K562 (cell line): Measurements from ENCODE around the gene SLC36A1. TPM values are rescaled to one million over a fixed set of nuclear protein-coding genes. Genes with fewer than 3 reads are reported as not detected.

Experiments
- ADNP ChIP-seq: fragments of 200-800 bp; sonication (Bioruptor generic); IDR thresholded peaks from 2 replicates; pipeline ENCODE4 v1.6.1; 2016; ENCODE audit warnings: missing genetic modification characterization, missing compliant biosample characterization
- ARHGAP35 ChIP-seq: fragments of 450-650 bp; IDR thresholded peaks from 2 replicates; pipeline ENCODE4 v1.6.1; 2018; ENCODE audit not compliant: partially characterized antibody
- BCL6 ChIP-seq: fragments of 250-450 bp; sonication (Bioruptor Pico); IDR thresholded peaks from 2 replicates; pipeline ENCODE4 v1.4.0; 2020
- CBX8 ChIP-seq: fragments of 200-600 bp; sonication (generic); IDR thresholded peaks from 2 replicates; pipeline ENCODE4 v1.6.1; 2012; ENCODE audit warnings: borderline replicate concordance, mixed run types, low read depth, mild to moderate bottlenecking, moderate library complexity, mixed read lengths, low read length, control low read depth, inconsistent platforms; ENCODE audit not compliant: poor library complexity, severe bottlenecking; ENCODE audit errors: extremely low read depth
- CSDE1 ChIP-seq, 2 experiments: fragments of 450-650 bp; IDR thresholded peaks; 2 replicates each; pipeline ENCODE4 v1.6.1; 2016; ENCODE audit warnings: mild to moderate bottlenecking in 1 of 2
- EGR1 ChIP-seq: fragments of 450-650 bp; conservative IDR thresholded peaks from 2 replicates; pipeline ENCODE4 v1.6.1; 2017; ENCODE audit warnings: mild to moderate bottlenecking
- HNRNPUL1 ChIP-seq: fragments of 200-400 bp; formaldehyde crosslinking; IDR thresholded peaks from 2 replicates; pipeline ENCODE4 v1.6.1; 2017; ENCODE audit warnings: low read length
- NCOA6 ChIP-seq: fragments of 450-650 bp; IDR thresholded peaks from 2 replicates; pipeline ENCODE4 v1.6.1; 2017; ENCODE audit warnings: mild to moderate bottlenecking
- POLR2A ChIP-seq: fragments of 450-650 bp; conservative IDR thresholded peaks from 2 replicates; pipeline ENCODE4 v1.6.1; 2016
- PPARD ChIP-seq: fragments of 250-450 bp; sonication (Bioruptor Pico); IDR thresholded peaks from 2 replicates; pipeline ENCODE4 v1.8.0; 2022; ENCODE audit warnings: inconsistent platforms, mild to moderate bottlenecking, moderate library complexity
- PRMT5 ChIP-seq: sonication (generic); formaldehyde crosslinking; IDR thresholded peaks from 2 replicates; pipeline ENCODE4 v1.5.0; 2020; ENCODE audit warnings: missing genetic modification reagents
- SOX6 ChIP-seq: fragments of 450-650 bp; IDR thresholded peaks from 2 replicates; pipeline ENCODE4 v1.6.1; 2014; ENCODE audit warnings: mild to moderate bottlenecking
- TAF1 ChIP-seq: IDR thresholded peaks from 2 replicates; pipeline ENCODE4 v1.6.1; 2011; ENCODE audit warnings: mild to moderate bottlenecking, low read length, moderate library complexity; ENCODE audit not compliant: insufficient read depth, control insufficient read depth, severe bottlenecking; ENCODE audit errors: extremely low read depth
- ZNF134 ChIP-seq: fragments of 250-450 bp; sonication (Bioruptor Pico); conservative IDR thresholded peaks from 2 replicates; pipeline ENCODE4 v1.4.0; 2020
- ZNF316 ChIP-seq: fragments of 450-650 bp; IDR thresholded peaks from 2 replicates; pipeline ENCODE4 v1.6.1; 2016
- ZNF445 ChIP-seq: fragments of 250-450 bp; sonication (Bioruptor Pico); IDR thresholded peaks from 2 replicates; pipeline ENCODE4 v1.4.0; 2020; ENCODE audit warnings: low read depth, mild to moderate bottlenecking, moderate library complexity
- ZNF699 ChIP-seq: fragments of 250-450 bp; sonication (Bioruptor Pico); IDR thresholded peaks from 2 replicates; pipeline ENCODE4 v1.8.0; 2021; ENCODE audit warnings: mild to moderate bottlenecking, moderate library complexity; ENCODE audit not compliant: insufficient replicate concordance
- ZNF75A ChIP-seq: fragments of 450-650 bp; formaldehyde crosslinking; IDR thresholded peaks from 2 replicates; pipeline ENCODE4 v1.4.0; 2020; ENCODE audit warnings: mild to moderate bottlenecking
- ZNF77 ChIP-seq: fragments of 250-450 bp; sonication (Bioruptor Pico); IDR thresholded peaks from 2 replicates; pipeline ENCODE4 v1.5.0; 2020
- ZSCAN29 ChIP-seq: fragments of 450-650 bp; IDR thresholded peaks from 2 replicates; pipeline ENCODE4 v1.6.1; 2017
- polyA plus RNA-seq, 8 experiments: library from polyadenylated mRNA; depleted of rRNA in 4 of 8; stranded (reverse) in 5 of 8; unstranded in 3 of 8; fragments of >200 nt; fragmentation: Nextera tagmentation in 2 of 8; fragmentation: Illumina TruSeq in 1 of 8; extraction: Ambion mirVana in 2 of 8; extraction: Trizol in 1 of 8; gene quantifications; 2 replicates each; pipeline versions ENCODE4 v1.2.1 to v1.2.3, GENCODE V29; 2011 to 2014; ENCODE audit warnings: inconsistent platforms in 1 of 8, missing spikeins in 1 of 8
- total RNA-seq, 7 experiments: library from RNA; depleted of rRNA in 6 of 7; stranded (reverse); fragments of >200 nt in 6 of 7; fragmentation: Illumina TruSeq in 2 of 7; extraction: Trizol in 2 of 7; gene quantifications; 2 replicates each; pipeline versions ENCODE4 v1.2.1 to v1.2.3, GENCODE V29; 2011 to 2021; ENCODE audit warnings: low replicate concordance in 1 of 7
- TF ChIP-seq, protein P1 (sequence below), 2 experiments: fragments of 450-650 bp in 1 of 2; sonication (generic) in 1 of 2; formaldehyde crosslinking in 1 of 2; IDR thresholded peaks in 1 of 2; conservative IDR thresholded peaks in 1 of 2; 2 replicates each; pipeline versions ENCODE4 v1.6.1 to v1.8.1; 2016 to 2023; ENCODE audit warnings: mild to moderate bottlenecking in 2 of 2, moderate library complexity in 2 of 2, inconsistent platforms in 1 of 2, missing genetic modification reagents in 1 of 2
- TF ChIP-seq, protein P2 (sequence below): sonication (generic); formaldehyde crosslinking; IDR thresholded peaks from 2 replicates; pipeline ENCODE4 v1.8.1; 2023; ENCODE audit warnings: mild to moderate bottlenecking, missing genetic modification reagents
- TF ChIP-seq, protein P3 (sequence below): fragments of 200-800 bp; sonication (Bioruptor generic); IDR thresholded peaks from 2 replicates; pipeline ENCODE4 v1.6.1; 2016; ENCODE audit warnings: missing genetic modification characterization, missing compliant biosample characterization

SLC36A1 gene
- total and polyA plus RNA-seq, 9 of the 15 experiments (the other 6 are each of a cell fraction or from before 2014, with no cell fraction given): 1.6 to 8.4 (median 4.6) TPM

DNA sequence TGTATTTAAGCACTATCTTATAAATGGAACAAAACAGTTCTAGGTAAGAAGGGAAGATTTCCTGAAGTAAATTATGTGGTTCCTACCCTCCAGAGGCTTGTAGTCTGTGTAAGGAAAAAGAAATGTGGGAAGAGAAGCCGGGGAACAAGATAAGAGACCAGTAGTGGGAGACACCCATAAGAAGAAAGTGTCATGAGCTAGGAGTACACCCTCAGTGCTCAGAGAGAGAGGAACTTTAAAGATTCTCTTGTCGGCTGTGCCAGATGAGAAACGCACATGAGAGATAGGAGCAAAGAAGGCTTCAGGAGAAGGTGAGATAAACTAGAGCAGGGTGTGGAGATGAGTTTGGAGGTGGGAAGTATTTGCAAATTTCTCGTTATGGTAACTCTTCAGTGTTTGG lies 18.1 kb downstream of the SLC36A1 start (continued):
- TF ChIP-seq, protein P1, sequence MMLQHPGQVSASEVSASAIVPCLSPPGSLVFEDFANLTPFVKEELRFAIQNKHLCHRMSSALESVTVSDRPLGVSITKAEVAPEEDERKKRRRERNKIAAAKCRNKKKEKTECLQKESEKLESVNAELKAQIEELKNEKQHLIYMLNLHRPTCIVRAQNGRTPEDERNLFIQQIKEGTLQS (IDR thresholded peaks at IDR 0.05): no peak
- TF ChIP-seq, protein P1 (CRISPR knock-in tag; conservative IDR thresholded peaks at IDR 0.05): no peak
- TF ChIP-seq ZNF316: peak; percentile 93
- no peak for TF ChIP-seq TAF1
- TF ChIP-seq EGR1: no peak
- TF ChIP-seq, protein P2, sequence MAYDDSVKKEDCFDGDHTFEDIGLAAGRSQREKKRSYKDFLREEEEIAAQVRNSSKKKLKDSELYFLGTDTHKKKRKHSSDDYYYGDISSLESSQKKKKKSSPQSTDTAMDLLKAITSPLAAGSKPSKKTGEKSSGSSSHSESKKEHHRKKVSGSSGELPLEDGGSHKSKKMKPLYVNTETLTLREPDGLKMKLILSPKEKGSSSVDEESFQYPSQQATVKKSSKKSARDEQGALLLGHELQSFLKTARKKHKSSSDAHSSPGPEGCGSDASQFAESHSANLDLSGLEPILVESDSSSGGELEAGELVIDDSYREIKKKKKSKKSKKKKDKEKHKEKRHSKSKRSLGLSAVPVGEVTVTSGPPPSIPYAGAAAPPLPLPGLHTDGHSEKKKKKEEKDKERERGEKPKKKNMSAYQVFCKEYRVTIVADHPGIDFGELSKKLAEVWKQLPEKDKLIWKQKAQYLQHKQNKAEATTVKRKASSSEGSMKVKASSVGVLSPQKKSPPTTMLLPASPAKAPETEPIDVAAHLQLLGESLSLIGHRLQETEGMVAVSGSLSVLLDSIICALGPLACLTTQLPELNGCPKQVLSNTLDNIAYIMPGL (CRISPR knock-in tag): no peak
- TF ChIP-seq HNRNPUL1: no peak
- no peak for TF ChIP-seq PPARD
- TF ChIP-seq SOX6: peak; percentile 71
- TF ChIP-seq ZNF134 (CRISPR knock-in tag): no peak
- TF ChIP-seq ZNF75A (CRISPR knock-in tag): peak; percentile 68; the same call in 1 of the 2 replicates
- no peak for TF ChIP-seq CBX8
- TF ChIP-seq ADNP (tag): peak; percentile 89
- TF ChIP-seq, protein P3, sequence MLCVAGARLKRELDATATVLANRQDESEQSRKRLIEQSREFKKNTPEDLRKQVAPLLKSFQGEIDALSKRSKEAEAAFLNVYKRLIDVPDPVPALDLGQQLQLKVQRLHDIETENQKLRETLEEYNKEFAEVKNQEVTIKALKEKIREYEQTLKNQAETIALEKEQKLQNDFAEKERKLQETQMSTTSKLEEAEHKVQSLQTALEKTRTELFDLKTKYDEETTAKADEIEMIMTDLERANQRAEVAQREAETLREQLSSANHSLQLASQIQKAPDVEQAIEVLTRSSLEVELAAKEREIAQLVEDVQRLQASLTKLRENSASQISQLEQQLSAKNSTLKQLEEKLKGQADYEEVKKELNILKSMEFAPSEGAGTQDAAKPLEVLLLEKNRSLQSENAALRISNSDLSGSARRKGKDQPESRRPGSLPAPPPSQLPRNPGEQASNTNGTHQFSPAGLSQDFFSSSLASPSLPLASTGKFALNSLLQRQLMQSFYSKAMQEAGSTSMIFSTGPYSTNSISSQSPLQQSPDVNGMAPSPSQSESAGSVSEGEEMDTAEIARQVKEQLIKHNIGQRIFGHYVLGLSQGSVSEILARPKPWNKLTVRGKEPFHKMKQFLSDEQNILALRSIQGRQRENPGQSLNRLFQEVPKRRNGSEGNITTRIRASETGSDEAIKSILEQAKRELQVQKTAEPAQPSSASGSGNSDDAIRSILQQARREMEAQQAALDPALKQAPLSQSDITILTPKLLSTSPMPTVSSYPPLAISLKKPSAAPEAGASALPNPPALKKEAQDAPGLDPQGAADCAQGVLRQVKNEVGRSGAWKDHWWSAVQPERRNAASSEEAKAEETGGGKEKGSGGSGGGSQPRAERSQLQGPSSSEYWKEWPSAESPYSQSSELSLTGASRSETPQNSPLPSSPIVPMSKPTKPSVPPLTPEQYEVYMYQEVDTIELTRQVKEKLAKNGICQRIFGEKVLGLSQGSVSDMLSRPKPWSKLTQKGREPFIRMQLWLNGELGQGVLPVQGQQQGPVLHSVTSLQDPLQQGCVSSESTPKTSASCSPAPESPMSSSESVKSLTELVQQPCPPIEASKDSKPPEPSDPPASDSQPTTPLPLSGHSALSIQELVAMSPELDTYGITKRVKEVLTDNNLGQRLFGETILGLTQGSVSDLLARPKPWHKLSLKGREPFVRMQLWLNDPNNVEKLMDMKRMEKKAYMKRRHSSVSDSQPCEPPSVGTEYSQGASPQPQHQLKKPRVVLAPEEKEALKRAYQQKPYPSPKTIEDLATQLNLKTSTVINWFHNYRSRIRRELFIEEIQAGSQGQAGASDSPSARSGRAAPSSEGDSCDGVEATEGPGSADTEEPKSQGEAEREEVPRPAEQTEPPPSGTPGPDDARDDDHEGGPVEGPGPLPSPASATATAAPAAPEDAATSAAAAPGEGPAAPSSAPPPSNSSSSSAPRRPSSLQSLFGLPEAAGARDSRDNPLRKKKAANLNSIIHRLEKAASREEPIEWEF: no peak
- no peak for TF ChIP-seq ZNF699 (CRISPR knock-in tag)
- no peak for TF ChIP-seq NCOA6
- TF ChIP-seq ZSCAN29: no peak
- TF ChIP-seq PRMT5: no peak
- no peak for TF ChIP-seq ARHGAP35
- TF ChIP-seq ZNF445 (CRISPR knock-in tag): no peak
- no peak for TF ChIP-seq BCL6 (CRISPR knock-in tag)
- no peak for TF ChIP-seq ZNF77 (CRISPR knock-in tag)
- TF ChIP-seq CSDE1 (IDR thresholded peaks at IDR 0.05): no peak
- no peak for TF ChIP-seq POLR2A
